Nucleus accumbens (tissue), 56 donors: ENCODE results near the gene FGF21.
A peak's percentile ranks its signal among the peaks of the same experiment; 100 is the strongest.

Source experiments
- DNase-seq, 56 donors: peaks; one replicate each; lab custom pipeline; 2025; lab: John Stamatoyannopoulos, UW

Gene FGF21

GRCh38 chr19:48726556-48726955 is 28.8 kb upstream of the FGF21 start:
- DNase-seq = no peak

GRCh38 chr19:48728911-48729664 is 26.2 kb upstream of the FGF21 start:
- DNase-seq = no peak

GRCh38 chr19:48731452-48731851 is 23.9 kb upstream of the FGF21 start:
- no peak for DNase-seq

GRCh38 chr19:48734625-48735024 is 20.7 kb upstream of the FGF21 start:
- no peak for DNase-seq

- DNase-seq = no peak
Measured at GRCh38 chr19:48735031-48735615, 20.2 kb upstream of the FGF21 start.

DNA sequence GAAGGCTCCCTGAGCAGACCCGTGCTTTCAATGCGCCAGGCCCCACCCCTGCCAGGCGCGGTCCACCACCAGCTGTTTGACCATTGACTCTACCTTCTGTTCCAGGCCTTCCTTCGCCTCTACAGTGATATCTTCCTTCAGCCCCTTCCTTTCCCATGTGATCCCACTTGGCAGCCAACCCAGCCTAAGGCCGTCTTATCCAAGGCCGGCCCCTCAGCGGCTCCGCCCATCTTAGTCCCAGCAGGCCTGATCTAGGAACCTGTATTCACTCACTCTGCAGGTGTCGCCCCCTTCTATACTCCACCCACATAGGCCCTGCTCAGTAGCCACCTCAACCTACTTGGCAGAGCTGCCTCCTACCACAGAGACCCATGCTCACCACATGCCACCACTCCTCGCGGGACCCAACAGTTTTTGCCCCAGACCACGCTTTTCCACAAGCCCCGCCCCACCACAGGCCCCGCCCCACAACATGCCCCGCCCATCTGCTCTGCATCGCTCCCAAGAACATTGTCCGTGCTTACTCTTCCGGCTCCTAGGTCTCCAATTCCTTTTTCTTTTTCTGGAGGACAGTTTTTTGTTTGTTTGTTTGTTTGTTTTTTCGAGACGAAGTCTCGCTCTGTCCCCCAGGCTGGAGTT is 17.8 kb upstream of the FGF21 start:
- no peak for DNase-seq

- peak in 55 of 56 donors; percentile 10 to 90 (median 68) for DNase-seq
Measured at GRCh38 chr19:48738557-48739403, 16.5 kb upstream of the FGF21 start.

- DNase-seq = peak in 1 of 56 donors; percentile 24
Measured at GRCh38 chr19:48739404-48740163, 15.7 kb upstream of the FGF21 start.

- no peak for DNase-seq
Measured at GRCh38 chr19:48740164-48740972, 15.0 kb upstream of the FGF21 start, which contains the start of gene RASIP1. Gene RASIP1, minus strand, starts transcription at chr19:48740610. Its CDS starts 328 bp downstream, at chr19:48740282.

DNA sequence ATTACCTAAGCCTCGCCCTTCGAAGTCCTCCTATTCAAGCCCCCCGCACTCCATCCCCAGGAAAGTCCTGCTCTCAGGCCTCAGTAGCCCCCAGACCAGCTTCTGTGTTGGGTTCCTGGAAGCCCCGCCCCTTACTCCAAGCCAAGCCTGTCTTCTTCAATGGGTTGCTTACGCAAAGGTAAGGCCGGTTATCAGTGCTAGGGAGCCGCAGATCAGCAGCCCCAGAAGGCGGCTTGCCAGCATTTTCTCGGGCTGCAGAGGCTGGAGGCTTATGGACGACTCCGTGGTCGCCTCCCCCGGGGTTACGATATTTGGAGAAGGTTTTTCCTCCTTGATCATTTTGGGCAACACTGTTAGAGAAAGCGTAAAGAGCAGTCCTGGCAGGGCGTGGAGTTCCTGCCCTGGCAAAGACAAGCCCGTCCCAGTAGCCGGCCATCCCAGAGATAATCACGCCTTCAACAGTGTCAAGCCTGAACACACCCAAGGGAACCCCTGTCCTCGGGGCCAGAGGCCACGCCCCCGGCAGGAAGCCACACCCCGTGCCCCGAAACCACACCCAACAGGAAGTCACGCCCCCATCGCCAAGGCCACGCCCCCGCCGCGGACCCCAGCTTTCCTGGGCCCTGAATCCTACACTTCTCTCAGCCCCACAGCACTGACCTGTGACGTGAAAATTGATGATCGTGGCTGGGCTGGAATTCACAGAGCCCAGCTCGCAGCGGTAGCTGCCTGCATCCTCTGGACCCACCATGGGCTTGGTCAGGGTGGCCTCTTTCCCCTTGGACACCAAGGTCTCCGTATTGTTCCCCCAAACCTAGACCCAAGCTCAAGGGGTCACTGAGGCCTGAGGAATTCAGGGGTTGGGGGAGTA is 14.0 kb upstream of the FGF21 start:
- DNase-seq = peak in 2 of 56 donors; percentile 12 to 50

- DNase-seq = no peak
Measured at GRCh38 chr19:48742096-48742495, 13.2 kb upstream of the FGF21 start.

DNA sequence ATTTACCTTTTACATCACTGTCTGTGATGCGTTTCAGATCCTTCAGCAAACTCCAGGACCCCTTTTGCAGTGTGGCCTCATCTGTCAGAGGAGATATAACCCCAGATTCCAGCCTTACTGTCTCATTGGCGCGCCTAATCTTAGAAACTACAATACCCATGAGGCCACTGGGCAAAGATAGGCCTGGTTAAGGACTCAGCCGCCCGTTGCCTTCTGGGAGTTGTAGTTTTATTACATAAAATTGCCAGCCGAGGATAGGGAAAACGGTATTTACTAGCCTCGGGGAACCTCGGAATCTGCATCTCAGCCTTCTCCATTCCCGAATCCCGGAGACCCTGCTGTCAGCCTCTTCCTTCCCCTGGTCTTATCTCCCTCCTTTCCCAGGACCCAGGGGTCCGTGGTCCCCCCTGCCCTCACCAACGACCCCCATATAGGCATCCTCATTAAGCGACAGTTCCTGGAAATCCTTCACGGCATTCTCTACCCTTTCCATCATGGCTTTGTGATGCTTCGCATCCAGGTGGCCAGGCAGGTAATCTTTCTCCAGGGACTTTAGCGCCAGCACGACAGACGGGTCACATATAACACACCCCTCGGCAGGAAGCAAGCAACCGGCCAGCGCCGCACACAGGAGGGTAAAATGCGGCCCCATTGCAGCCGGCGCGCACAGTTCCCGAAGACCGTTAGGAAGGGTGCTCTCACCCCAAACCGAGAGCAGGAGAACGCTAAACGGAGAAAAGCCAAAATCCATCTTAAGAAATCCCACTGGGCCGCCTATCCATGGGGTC is 9.9 kb upstream of the FGF21 start:
- peak in 49 of 56 donors; percentile 3 to 78 (median 37) for DNase-seq

DNA sequence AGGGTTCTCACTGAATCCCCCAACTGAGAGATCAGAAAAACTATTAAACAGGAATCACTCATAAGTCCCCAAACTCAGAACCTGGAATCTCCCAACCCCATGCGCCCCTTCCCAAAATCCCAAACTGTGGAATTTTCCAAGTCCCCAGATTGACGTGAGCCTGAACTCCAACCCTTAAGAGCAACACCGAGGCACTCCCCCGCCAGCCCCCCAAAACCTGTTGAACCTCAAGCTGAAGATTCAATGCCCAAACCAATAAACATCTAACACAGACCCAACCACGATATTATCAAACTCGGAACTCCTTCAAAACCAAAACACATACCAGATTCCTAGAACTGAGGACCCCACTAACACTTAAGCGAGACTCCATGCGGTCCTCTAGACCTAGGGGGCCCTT is 9.2 kb upstream of the FGF21 start:
- DNase-seq = no peak

GRCh38 chr19:48746738-48747575 is 8.4 kb upstream of the FGF21 start, which contains the start of gene IZUMO1:
Gene IZUMO1, minus strand, starts transcription at chr19:48746909. Its CDS starts 1,050 bp downstream, at chr19:48745859.
- peak in 53 of 56 donors; percentile 8 to 87 (median 69) for DNase-seq

DNA sequence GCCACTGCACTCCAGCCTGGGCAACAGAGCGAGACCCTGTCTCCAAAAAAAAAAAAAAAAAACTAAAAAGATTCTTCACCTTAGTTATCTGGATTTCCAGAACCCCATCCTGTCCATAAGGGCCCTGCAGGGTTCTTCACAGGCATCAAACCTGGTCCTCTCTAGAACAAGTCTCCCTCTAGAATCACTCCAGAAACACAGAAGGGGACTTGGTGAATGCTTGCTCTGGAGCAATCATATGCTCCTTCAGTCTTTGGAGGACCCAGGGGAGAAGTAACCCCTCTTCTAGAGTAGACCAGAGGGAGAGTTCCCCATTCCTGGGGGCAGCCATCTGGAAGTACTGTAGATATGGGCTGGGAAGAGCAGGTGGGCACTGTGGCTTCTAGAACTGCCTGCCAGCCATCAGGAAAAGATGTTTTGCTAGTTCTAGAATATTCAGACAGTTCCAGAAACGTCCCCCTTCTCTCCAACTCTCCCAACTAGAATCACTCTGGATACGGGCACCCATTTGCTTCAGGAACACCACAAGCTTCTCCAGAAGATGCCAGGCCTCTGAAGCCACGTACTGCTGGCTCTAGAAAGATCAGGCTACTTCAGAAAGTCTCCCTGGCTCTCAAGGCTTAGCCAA is 5.6 kb upstream of the FGF21 start:
- no peak for DNase-seq

- DNase-seq = no peak
Measured at GRCh38 chr19:48750351-48750750, 5.0 kb upstream of the FGF21 start.
